H1 (cell line): Measurements from ENCODE around the gene CLPSL2. TPM values are rescaled to one million over a fixed set of nuclear protein-coding genes. Genes with fewer than 3 reads are reported as not detected.

Source experiments
- CTCF ChIA-PET: fragments of 300-600 bp; sonication (Branson Sonifier 250); formaldehyde crosslinking; loops from one replicate; lab custom pipeline; 2021; ENCODE audit not compliant: partially characterized antibody; lab: Charles Lee
- POLR2A ChIA-PET: fragments of 300-600 bp; sonication (Branson Sonifier 250); formaldehyde crosslinking; loops from one replicate; lab custom pipeline; 2021; ENCODE audit warnings: inconsistent platforms; ENCODE audit not compliant: partially characterized antibody; lab: Charles Lee
- DNase-seq, 2 experiments: peaks; one replicate each; pipeline versions ENCODE4 v3.0.0 to v3.0.0-alpha.2; 2010 to 2022; ENCODE audit warnings: low spot score in 2 of 2, low read depth in 1 of 2, mixed read lengths in 1 of 2
- FAIRE-seq: peaks from 2 replicates; lab custom pipeline; 2011; peaks lifted over from hg19 to GRCh38; lab: Jason Lieb, UNC
- H2AFZ ChIP-seq: 2 replicates; pipeline ENCODE4 v1.8.1; 2012; ENCODE audit warnings: low read length, inconsistent platforms
- H2AK5ac ChIP-seq: 2 replicates; pipeline ENCODE4 v1.6.1; 2013; ENCODE audit warnings: low read depth, low read length
- H2BK120ac ChIP-seq: replicated peaks from 2 replicates; pipeline ENCODE3; 2013; ENCODE audit warnings: low read depth, low read length, inconsistent platforms
- H2BK12ac ChIP-seq: 2 replicates; pipeline ENCODE4 v1.6.1; 2013; ENCODE audit warnings: low read depth, low read length
- H2BK15ac ChIP-seq: 2 replicates; pipeline ENCODE4 v1.6.1; 2013; ENCODE audit warnings: low read length
- H2BK20ac ChIP-seq: 2 replicates; pipeline ENCODE4 v1.6.1; 2013; ENCODE audit warnings: low read length
- H2BK5ac ChIP-seq: 2 replicates; pipeline ENCODE4 v1.6.1; 2013; ENCODE audit warnings: low read depth, low read length
- H3K14ac ChIP-seq: 2 replicates; pipeline ENCODE4 v1.6.1; 2013; ENCODE audit warnings: inconsistent platforms; ENCODE audit not compliant: insufficient read length
- H3K18ac ChIP-seq: 2 replicates; pipeline ENCODE4 v1.6.1; 2013; ENCODE audit warnings: low read length; ENCODE audit errors: extremely low read depth
- H3K23ac ChIP-seq: 2 replicates; pipeline ENCODE4 v1.6.1; 2013; ENCODE audit warnings: inconsistent platforms; ENCODE audit not compliant: insufficient read length
- H3K23me2 ChIP-seq: 2 replicates; pipeline ENCODE4 v1.6.1; 2013; ENCODE audit warnings: low read depth, low read length
- H3K27ac ChIP-seq: 2 replicates; pipeline ENCODE4 v1.6.1; 2011; ENCODE audit warnings: low read depth, low read length, inconsistent platforms
- H3K27me3 ChIP-seq, 4 experiments: replicated peaks in 1 of 4; 1 replicate in 1 of 4; 2 replicates in 3 of 4; pipeline versions ENCODE4 v1.6.1 to v1.8.1; 2011 to 2013; ENCODE audit warnings: low read length in 3 of 4, mild to moderate bottlenecking in 3 of 4, inconsistent platforms in 2 of 4, mixed read lengths in 2 of 4, moderate library complexity in 1 of 4; ENCODE audit not compliant: control insufficient read depth in 3 of 4, insufficient read depth in 3 of 4; ENCODE audit errors: extremely low read depth in 1 of 4
- H3K36me3 ChIP-seq, 4 experiments: 2 replicates each; pipeline versions ENCODE4 v1.6.1 to v1.8.1; 2011 to 2013; ENCODE audit warnings: mild to moderate bottlenecking in 4 of 4, low read length in 3 of 4, moderate library complexity in 2 of 4, control low read depth in 1 of 4, inconsistent platforms in 1 of 4; ENCODE audit not compliant: insufficient read depth in 4 of 4, control insufficient read depth in 2 of 4
- H3K4ac ChIP-seq: replicated peaks from 2 replicates; pipeline ENCODE3; 2013; ENCODE audit warnings: low read length, low read depth, mixed read lengths, inconsistent platforms; ENCODE audit not compliant: insufficient read length
- H3K4me1 ChIP-seq, 4 experiments: replicated peaks in 1 of 4; 1 replicate in 1 of 4; 2 replicates in 3 of 4; pipeline versions ENCODE4 v1.6.1 to v1.8.1; 2011 to 2013; ENCODE audit warnings: low read length in 3 of 4, inconsistent platforms in 2 of 4, mixed read lengths in 1 of 4; ENCODE audit not compliant: insufficient read depth in 4 of 4, control insufficient read depth in 3 of 4
- H3K4me2 ChIP-seq, 2 experiments: 2 replicates each; pipeline versions ENCODE4 v1.6.1 to v1.8.1; 2011 to 2013; ENCODE audit warnings: low read depth in 2 of 2, low read length in 2 of 2, control low read depth in 1 of 2, inconsistent platforms in 1 of 2, mild to moderate bottlenecking in 1 of 2; ENCODE audit not compliant: insufficient read depth in 1 of 2
- H3K4me3 ChIP-seq, 4 experiments: fragments of 200-600, 300-600 bp in 1 of 4; sonication (generic), shearing (Covaris generic), sonication (Bioruptor Twin) in 1 of 4; 2 replicates each; pipeline versions ENCODE4 v1.5.1 to v1.8.1; 2011 to 2016; ENCODE audit warnings: low read length in 4 of 4, low read depth in 3 of 4, control low read depth in 2 of 4, inconsistent platforms in 2 of 4, mild to moderate bottlenecking in 2 of 4, mixed read lengths in 1 of 4, moderate library complexity in 1 of 4; ENCODE audit not compliant: insufficient read depth in 2 of 4; ENCODE audit errors: extremely low read depth in 1 of 4
- H3K56ac ChIP-seq: replicated peaks from 2 replicates; pipeline ENCODE3; 2013; ENCODE audit warnings: low read depth, mild to moderate bottlenecking, mixed read lengths, low read length, inconsistent platforms; ENCODE audit not compliant: insufficient read length
- H3K79me1 ChIP-seq: 2 replicates; pipeline ENCODE4 v1.6.1; 2013; ENCODE audit warnings: low read depth, low read length, control low read depth
- H3K79me2 ChIP-seq, 2 experiments: 2 replicates each; pipeline versions ENCODE4 v1.6.1 to v1.8.1; 2012 to 2013; ENCODE audit warnings: low read length in 2 of 2, mild to moderate bottlenecking in 2 of 2, inconsistent platforms in 1 of 2; ENCODE audit not compliant: insufficient read depth in 2 of 2, control insufficient read depth in 1 of 2
- H3K9ac ChIP-seq, 4 experiments: replicated peaks in 1 of 4; 1 replicate in 1 of 4; 2 replicates in 3 of 4; pipeline versions ENCODE4 v1.6.1 to v1.8.1; 2011 to 2013; ENCODE audit warnings: low read depth in 3 of 4, low read length in 3 of 4, control low read depth in 2 of 4, mild to moderate bottlenecking in 2 of 4, moderate library complexity in 2 of 4, inconsistent platforms in 1 of 4; ENCODE audit errors: extremely low read depth in 1 of 4
- H3K9me3 ChIP-seq, 2 experiments: 2 replicates each; pipeline versions ENCODE4 v1.6.1 to v1.8.1; 2012 to 2013; ENCODE audit warnings: mild to moderate bottlenecking in 2 of 2, moderate library complexity in 2 of 2, control low read depth in 1 of 2, inconsistent platforms in 1 of 2, low read depth in 1 of 2, low read length in 1 of 2, mixed read lengths in 1 of 2; ENCODE audit not compliant: insufficient read depth in 2 of 2
- H4K20me1 ChIP-seq, 2 experiments: replicated peaks in 1 of 2; 2 replicates each; pipeline versions ENCODE3 to v1.8.1; 2011 to 2013; ENCODE audit warnings: inconsistent platforms in 2 of 2, low read length in 2 of 2, mild to moderate bottlenecking in 1 of 2; ENCODE audit not compliant: insufficient read depth in 2 of 2, control insufficient read depth in 1 of 2
- H4K5ac ChIP-seq: 2 replicates; pipeline ENCODE4 v1.6.1; 2013; ENCODE audit warnings: low read length, low read depth, mixed read lengths, inconsistent platforms; ENCODE audit not compliant: insufficient read length
- H4K8ac ChIP-seq: 2 replicates; pipeline ENCODE4 v1.8.0; 2013; ENCODE audit warnings: mild to moderate bottlenecking, moderate library complexity, low read length, inconsistent platforms; ENCODE audit not compliant: insufficient read depth; ENCODE audit errors: extremely low read depth
- H4K91ac ChIP-seq: replicated peaks from 2 replicates; pipeline ENCODE3; 2013; ENCODE audit warnings: low read length, mixed read lengths, inconsistent platforms; ENCODE audit not compliant: insufficient read length
- JUND ChIP-seq: IDR thresholded peaks from 2 replicates; pipeline ENCODE4 v1.6.1; 2011; ENCODE audit warnings: mild to moderate bottlenecking, improper control_type of control experiment, low read length
- RBBP5 ChIP-seq: IDR thresholded peaks from 2 replicates; pipeline ENCODE4 v1.7.1; 2012; ENCODE audit warnings: low read depth, mild to moderate bottlenecking, inconsistent platforms, low read length, moderate library complexity, borderline replicate concordance
- WGBS, 2 experiments: shearing (Covaris generic) in 1 of 2; methylation state at CpG; one replicate each; pipeline versions ENCODE4 v1.1.6 to v1.1.7; 2013 to 2015; ENCODE audit warnings: low lambda C conversion rate in 2 of 2, mixed read lengths in 2 of 2, inconsistent platforms in 1 of 2, low coverage in 1 of 2, missing lambda C conversion rate in 1 of 2; ENCODE audit not compliant: insufficient replicate concordance in 2 of 2, insufficient coverage in 1 of 2, insufficient read length in 1 of 2; ENCODE audit errors: extremely low coverage in 1 of 2, missing lambda C conversion rate in 1 of 2; 5-methylcytosine and 5-hydroxymethylcytosine counted together
- polyA plus RNA-seq, 7 experiments: library from polyadenylated mRNA; depleted of rRNA in 3 of 7; stranded (reverse) in 5 of 7; unstranded in 2 of 7; fragments of >200 nt in 5 of 7; fragments of 200-250 nt in 2 of 7; gene quantifications; 1 replicate in 5 of 7; 2 replicates in 1 of 7; 4 replicates in 1 of 7; pipeline versions ENCODE4 v1.2.1 to v1.2.3, GENCODE V29; 2011 to 2013; ENCODE audit warnings: missing spikeins in 2 of 7, mixed read lengths in 2 of 7
- total RNA-seq: library from RNA; stranded (reverse); fragmentation: NEBNext Ultra II Directional; extraction: Animal tissue kit (Norgen Biotek cat#: 25700); gene quantifications from 2 replicates; pipeline ENCODE4 v1.2.1, GENCODE V29; 2021

CLPSL2 gene
- total and polyA plus RNA-seq, 2 of the 8 experiments (the other 6 are each of a cell fraction or from before 2014, with no cell fraction given) = 1.4 to 3.4 TPM

DNA sequence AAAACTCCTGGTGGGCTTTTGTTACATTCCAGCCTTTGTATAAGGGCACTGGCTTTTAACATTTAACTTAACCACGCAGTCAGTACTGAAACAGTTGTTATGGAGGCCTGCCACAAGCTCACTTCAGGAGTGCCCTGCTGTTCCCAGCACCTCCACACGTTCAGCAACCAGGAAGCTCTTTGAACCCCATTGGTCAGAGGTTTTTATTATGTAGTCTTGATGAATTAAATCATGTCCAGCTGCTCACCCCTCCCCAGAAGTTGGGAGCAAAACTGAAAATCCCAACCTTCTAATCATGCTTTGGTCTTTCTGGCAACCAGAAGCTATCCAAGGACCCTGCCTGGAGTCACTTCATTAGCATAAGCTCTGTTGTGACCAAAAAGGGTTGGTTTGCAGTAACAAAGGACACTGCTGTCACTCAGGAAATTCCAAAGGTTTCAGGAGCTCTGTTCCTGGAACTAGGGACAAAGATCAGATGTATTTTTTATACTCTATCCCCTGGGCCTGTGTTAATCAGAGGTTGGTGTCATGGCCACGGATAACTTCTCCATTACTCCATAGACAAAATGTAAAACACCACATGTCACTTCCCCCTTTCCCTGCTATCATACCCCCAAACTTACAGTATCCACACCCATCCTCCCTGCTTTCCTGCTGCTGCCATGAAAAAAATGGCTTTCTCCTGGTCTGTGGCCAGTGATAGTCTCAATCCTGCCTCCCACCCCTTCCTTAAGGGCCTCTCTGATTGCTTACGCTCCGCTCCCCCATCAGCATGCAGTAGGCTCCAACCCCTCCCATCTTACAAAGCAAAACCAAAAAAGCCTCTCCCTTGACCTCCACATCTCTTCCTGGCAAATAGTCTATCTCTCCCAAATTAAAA, 36.5 kb upstream of the CLPSL2 start:
- H2BK5ac ChIP-seq = peak overlapping the region; percentile 98
- CTCF ChIA-PET = interaction anchor here (0.7 to 9.4 kb wide), 12 partner anchors 16 to 235 kb away, joined by 3 to 137 read pairs (median 4); no protein-coding TSS in a partner anchor
- H3K79me2 ChIP-seq = no peaks in the 10 kb centered on the region
- no peaks in the 10 kb centered on the region for H3K9me3 ChIP-seq
- peak overlapping the region; percentile 1 for H3K56ac ChIP-seq
- no peaks in the 10 kb centered on the region for H4K20me1 ChIP-seq
- no peak overlapping the region for H3K23ac ChIP-seq
- peak overlapping the region; percentile 98 for H2BK12ac ChIP-seq
- peaks cover 2% of the 10 kb centered on the region; the same call in 1 of the 2 replicates for H3K23me2 ChIP-seq
- no peak overlapping the region for H4K8ac ChIP-seq
- peak in 1 of 2 experiments; percentile 58 for DNase-seq
- H3K18ac ChIP-seq = peak overlapping the region; percentile 94
- peak overlapping the region; percentile 99 for H2AK5ac ChIP-seq
- H2BK120ac ChIP-seq = peak overlapping the region; percentile 0
- POLR2A ChIA-PET = interaction anchor here (0.6 to 8.7 kb wide), 20 partner anchors 8 to 1398 kb away, joined by 3 to 84 read pairs (median 4); partner anchors contain the start of gene RPL10A
- H3K79me1 ChIP-seq = no peaks in the 10 kb centered on the region
- peak overlapping the region in 2 of 4 experiments; percentile 9 to 35; a peak in 6 of 8 replicates for H3K4me3 ChIP-seq
- peak overlapping the region; percentile 83 for H4K91ac ChIP-seq
- FAIRE-seq = peak; percentile 52
- H2BK20ac ChIP-seq = peak overlapping the region; percentile 53
- H3K9ac ChIP-seq = peak overlapping the region in 3 of 4 experiments; percentile 1 to 62 (median 35); a peak in 4 of 7 replicates
- no peak overlapping the region for H2AFZ ChIP-seq
- no peaks in the 10 kb centered on the region for H3K36me3 ChIP-seq
- peak overlapping the region; percentile 59 to 73 for H3K4me2 ChIP-seq
- no peak overlapping the region for H3K14ac ChIP-seq
- 0 out of 2 replicates have a peak overlapping the region, but pooled peaks have one; percentile 8 for H2BK15ac ChIP-seq
- 21% methylated on average over 5 of the region's 5 CpGs; no CpG with 5 or more reads in 1 of the 2 experiments for WGBS, 2 experiments
- H3K27me3 ChIP-seq = no peaks in the 10 kb centered on the region; a peak in 1 of 7 replicates
- H3K4me1 ChIP-seq = peaks cover 3 to 39% (median 26%) of the 10 kb centered on the region in 4 experiments
- H4K5ac ChIP-seq = peak overlapping the region; percentile 78
- peak overlapping the region; percentile 0 for H3K4ac ChIP-seq
- H3K27ac ChIP-seq = peak overlapping the region; percentile 87
- no peak for TF ChIP-seq JUND
- TF ChIP-seq RBBP5 = peak; percentile 69; the same call in 1 of the 2 replicates
